Ishikawa (cell line): ENCODE measurements around the gene FAM181A.

Experiments used
- CREB1 ChIP-seq: IDR thresholded peaks from 2 replicates; pipeline ENCODE4 v1.6.1; 2012; ENCODE audit warnings: low read depth
- FOXM1 ChIP-seq: IDR thresholded peaks from 2 replicates; pipeline ENCODE4 v1.6.1; 2012; ENCODE audit warnings: low read depth, borderline replicate concordance

DNA sequence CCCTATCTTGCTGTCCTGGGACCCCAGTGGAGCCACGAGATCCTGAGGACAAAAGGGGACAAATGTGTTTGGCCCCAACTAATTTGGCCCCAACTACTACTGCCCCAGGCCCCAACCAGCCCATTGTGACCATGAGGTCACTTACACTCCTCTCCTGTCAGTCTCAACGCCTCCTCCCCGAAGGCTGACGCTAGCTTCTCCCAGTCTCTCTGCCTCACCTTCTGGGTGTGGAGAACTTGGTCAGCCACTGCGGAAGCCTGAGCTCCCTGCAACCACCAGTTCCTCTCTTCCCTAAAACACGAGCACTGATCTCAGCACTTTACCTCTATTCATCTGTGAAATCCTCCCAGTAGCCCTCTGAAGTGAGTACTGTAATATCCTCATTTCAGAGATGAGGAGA is 13.3 kb downstream of the FAM181A start:
- TF ChIP-seq CREB1 (no peak), FOXM1 (no peak)
